Measurements from ENCODE around the gene CTF1. TPM values are rescaled to one million over a fixed set of nuclear protein-coding genes. Genes with fewer than 3 reads are reported as not detected.

Gene CTF1
- total and polyA plus RNA-seq, 7 donors: 0.46 to 6.9 (median 3.6) TPM

GRCh38 chr16:30874244-30874820, 22.1 kb upstream of the CTF1 start:
- H3K27me3 ChIP-seq: no peaks in the 10 kb centered on the region
- H3K27ac ChIP-seq: peak overlapping the region; percentile 94
- peaks cover 0 to 6% (median 0%) of the 10 kb centered on the region in 4 donors for H3K36me3 ChIP-seq
- intact Hi-C loops (cut with DNase I): loop anchor here (1.0 to 2.0 kb wide), 2 partner anchors 22 to 47 kb away; partner anchors contain the start of gene CTF1
- peaks cover 0 to 30% (median 24%) of the 10 kb centered on the region in 4 donors for H3K4me1 ChIP-seq
- peak; percentile 55 for DNase-seq
- TF ChIP-seq CTCF (IDR thresholded peaks at IDR 0.05): no peak
- TF ChIP-seq POLR2A (IDR thresholded peaks at IDR 0.05): no peak
- no peak for TF ChIP-seq POLR2AphosphoS5 (IDR thresholded peaks at IDR 0.05)
- TF ChIP-seq EP300 (IDR thresholded peaks at IDR 0.05): no peak
- H3K4me3 ChIP-seq: peak overlapping the region; percentile 84 to 94 (median 90)
- no peaks in the 10 kb centered on the region for H3K9me3 ChIP-seq
- WGBS, 2 donors: 24 to 27% methylated on average over 23 of the region's 23 CpGs

- H3K9me3 ChIP-seq: no peaks in the 10 kb centered on the region
- WGBS, 2 donors: 0% methylated on average over 85 of the region's 85 CpGs
- peak overlapping the region; percentile 84 to 94 (median 90) for H3K4me3 ChIP-seq
- DNase-seq: peak; percentile 94
- TF ChIP-seq CTCF (IDR thresholded peaks at IDR 0.05) (no peak), POLR2A (IDR thresholded peaks at IDR 0.05) (peak; percentile 77 to 80), EP300 (IDR thresholded peaks at IDR 0.05) (no peak), POLR2AphosphoS5 (IDR thresholded peaks at IDR 0.05) (peak; percentile 74 to 96 (median 93))
- intact Hi-C loops (cut with DNase I): loop anchor here (1.0 to 2.0 kb wide), 2 partner anchors 22 to 46 kb away; partner anchors contain the start of gene CTF1
- no peaks in the 10 kb centered on the region for H3K27me3 ChIP-seq
- peaks cover 0 to 30% (median 24%) of the 10 kb centered on the region in 4 donors for H3K4me1 ChIP-seq
- H3K27ac ChIP-seq: peak overlapping the region; percentile 94
- peaks cover 0 to 14% (median 0%) of the 10 kb centered on the region in 4 donors for H3K36me3 ChIP-seq
Measured at GRCh38 chr16:30874821-30875717, 21.3 kb upstream of the CTF1 start.

GRCh38 chr16:30875871-30876801, 20.3 kb upstream of the CTF1 start:
- intact Hi-C loops (cut with DNase I): loop anchor here (2.0 kb wide), 1 partner anchor 21 kb away; the partner anchor contains the start of gene CTF1
- H3K36me3 ChIP-seq: peaks cover 0 to 21% (median 0%) of the 10 kb centered on the region in 4 donors
- TF ChIP-seq EP300 (IDR thresholded peaks at IDR 0.05) (no peak), CTCF (IDR thresholded peaks at IDR 0.05) (no peak), POLR2AphosphoS5 (IDR thresholded peaks at IDR 0.05) (no peak), POLR2A (IDR thresholded peaks at IDR 0.05) (no peak)
- whole genome bisulfite sequencing, 2 donors: 7 to 9% methylated on average over 12 of the region's 12 CpGs
- no peak for DNase-seq
- no peaks in the 10 kb centered on the region for H3K9me3 ChIP-seq
- peak overlapping the region; percentile 94 for H3K27ac ChIP-seq
- no peaks in the 10 kb centered on the region for H3K27me3 ChIP-seq
- H3K4me1 ChIP-seq: peaks cover 0 to 30% (median 24%) of the 10 kb centered on the region in 4 donors
- H3K4me3 ChIP-seq: peak overlapping the region; percentile 84 to 94 (median 90)

- intact Hi-C loops (cut with DNase I): no loop called here
- peak; percentile 35 for DNase-seq
- no peak for TF ChIP-seq EP300 (IDR thresholded peaks at IDR 0.05)
- TF ChIP-seq POLR2A (IDR thresholded peaks at IDR 0.05): no peak
- TF ChIP-seq CTCF (IDR thresholded peaks at IDR 0.05): no peak
- no peak for TF ChIP-seq POLR2AphosphoS5 (IDR thresholded peaks at IDR 0.05)
- Histone ChIP-seq H3K4me3 (peak overlapping the region in 2 of 4 donors; percentile 87 to 94), H3K27me3 (no peaks in the 10 kb centered on the region), H3K9me3 (no peaks in the 10 kb centered on the region), H3K27ac (peak overlapping the region; percentile 94), H3K4me1 (peaks cover 0 to 30% (median 24%) of the 10 kb centered on the region in 4 donors), H3K36me3 (peaks cover 0 to 21% (median 0%) of the 10 kb centered on the region in 4 donors)
- 68 to 80% methylated on average over 5 of the region's 5 CpGs for WGBS, 2 donors
Measured at GRCh38 chr16:30876867-30877266, 19.5 kb upstream of the CTF1 start.

All from sigmoid colon (tissue), 7 donors.